ENCODE measurements around the gene SMIM36. TPM values are rescaled to one million over a fixed set of nuclear protein-coding genes. Genes with fewer than 3 reads are reported as not detected.

Gene SMIM36
- not detected in 2 replicates for total RNA-seq (2014; rRNA removed; shearing (Covaris generic))

DNA sequence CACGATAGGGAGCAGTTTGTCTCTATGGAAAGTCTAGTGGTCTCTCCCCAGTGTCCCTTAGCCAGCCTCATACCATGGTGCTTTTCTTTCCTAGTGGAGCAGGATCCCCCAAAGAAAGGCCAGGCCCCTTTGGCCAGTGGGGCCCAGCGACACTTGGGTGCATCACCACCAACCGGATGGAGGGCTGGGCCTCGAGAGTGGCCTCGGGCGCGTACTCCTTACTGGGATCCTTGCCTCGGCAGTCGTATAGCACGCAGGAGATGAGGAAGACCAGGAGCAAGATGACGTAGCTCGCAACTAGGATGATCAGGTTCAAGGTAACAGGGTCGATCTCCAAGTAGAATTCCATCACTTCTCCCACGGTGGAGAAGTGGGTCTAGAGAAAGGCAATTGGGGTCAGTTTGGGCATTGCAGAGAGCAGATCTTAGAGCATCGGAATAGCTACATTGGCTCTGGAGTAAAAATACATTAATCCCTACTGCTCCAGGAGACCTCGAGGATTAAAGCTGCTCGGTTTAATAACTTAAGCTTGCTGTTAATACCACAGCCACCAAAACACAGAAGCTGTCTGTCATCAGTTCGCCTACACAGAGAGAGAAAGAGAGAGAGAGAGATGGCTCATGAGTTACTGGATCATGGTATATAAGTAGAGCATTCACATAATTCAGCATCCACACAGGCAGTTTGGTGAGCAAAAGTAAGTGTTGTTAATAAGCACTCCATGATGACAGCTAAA, at the start of gene SMIM36:
TSS of gene SMIM36 (minus strand) at position 467 of the 736 bp plus-strand sequence.

DNA sequence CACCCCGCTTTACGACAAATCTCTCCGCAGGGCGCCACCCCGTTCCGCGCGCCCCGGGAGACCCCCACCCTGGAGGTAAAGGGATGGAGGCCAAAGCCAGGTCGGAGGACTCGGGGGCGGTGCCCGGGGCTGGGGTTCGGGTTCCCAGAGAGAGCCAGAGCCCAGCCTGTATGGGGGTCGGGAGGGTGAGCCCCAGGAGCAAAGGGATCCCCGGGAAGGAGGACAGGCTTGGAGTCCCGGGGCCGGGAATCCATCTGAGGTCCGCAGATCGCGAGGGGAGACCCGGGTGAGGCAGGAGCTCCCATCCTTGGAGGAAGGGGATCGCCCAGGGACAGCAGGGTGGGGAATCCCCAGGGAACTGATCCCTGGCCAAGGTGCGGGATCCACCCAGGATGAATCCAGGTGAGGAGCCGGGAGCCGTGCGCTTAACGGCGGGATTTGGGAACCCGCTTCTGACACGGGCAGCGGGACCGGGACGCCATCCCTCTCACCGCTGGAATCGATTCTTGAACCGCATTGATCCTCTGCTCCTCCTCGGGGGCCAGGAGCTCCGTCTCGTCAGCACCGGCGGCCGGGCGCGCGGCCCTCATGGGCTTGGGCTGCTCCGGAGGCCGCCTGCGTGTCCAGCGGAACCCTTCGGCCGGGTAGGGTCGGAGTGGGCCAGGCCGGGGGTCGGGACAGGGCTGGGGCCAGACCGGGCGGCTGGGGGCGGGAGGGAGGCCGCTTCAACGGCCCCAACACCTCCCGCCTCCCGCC, 89.9 kb downstream of the SMIM36 start, which contains the start of gene MMD:
TSS of gene MMD (minus strand) at position 657 of the 756 bp plus-strand sequence. CDS start at position 517, 140 bp downstream.

Small RNA genes lying within 50 kb of the gene (small RNA-seq; reads per million reads assigned to genes)
- not detected for gene RNU6-1249P

Other genes with a start within 250 kb of the SMIM36 start
- gene HLF, start 246.5 kb downstream of the SMIM36 start, total RNA-seq (2014; rRNA removed; shearing (Covaris generic)) = 0.03 and 0.08 TPM in 2 replicates
- 7.8 and 9.0 TPM in 2 replicates for gene MMD, start 89.6 kb downstream of the SMIM36 start, total RNA-seq (2014; rRNA removed; shearing (Covaris generic))
- gene TMEM100, start 211.4 kb upstream of the SMIM36 start, total RNA-seq (2014; rRNA removed; shearing (Covaris generic)) = not detected in 2 replicates
- 11.9 and 12.0 TPM in 2 replicates for gene PCTP, start 239.6 kb upstream of the SMIM36 start, total RNA-seq (2014; rRNA removed; shearing (Covaris generic))